ENCODE data around the gene FUS.

Gene FUS

GRCh38 chr16:31238041-31238440 lies 58.1 kb downstream of the FUS start:
- Mint-ChIP-seq H3K27ac (no peak overlapping the region), H3K4me3 (no peak overlapping the region), H3K27me3 (no peaks in the 10 kb centered on the region), H3K36me3 (ENCODE audit: low read depth) (no peaks in the 10 kb centered on the region), H3K4me1 (ENCODE audit: low read depth) (peaks cover 27% of the 10 kb centered on the region), H3K9me3 (peaks cover 12% of the 10 kb centered on the region)
- intact Hi-C loops (cut with micrococcal nuclease) = no loop called here

Measured in dendritic cell treated with granulocyte-macrophage colony-stimulating factor and Interleukin-4, amounts not matched to agents 40 ng/mL and 50 ng/mL, for 4 days (primary cell).